HCT116 (cell line): ENCODE data around the gene STARD8.

Experiments used
- ATF3 ChIP-seq: IDR thresholded peaks from 2 replicates; pipeline ENCODE4 v1.6.1; 2012
- CTCF ChIP-seq, 3 experiments: fragments of 200-600 bp in 1 of 3; sonication (generic) in 1 of 3; IDR thresholded peaks in 2 of 3; conservative IDR thresholded peaks in 1 of 3; 2 replicates each; pipeline ENCODE4 v1.5.1; 2012 to 2017; ENCODE audit warnings: low read depth in 2 of 3, low read length in 2 of 3, antibody characterized with exemption in 1 of 3, borderline replicate concordance in 1 of 3, control low read depth in 1 of 3, mild to moderate bottlenecking in 1 of 3, mixed read lengths in 1 of 3, mixed run types in 1 of 3, moderate library complexity in 1 of 3; ENCODE audit not compliant: insufficient read depth in 1 of 3
- EZH2phosphoT487 ChIP-seq: fragments of 200-600 bp; IDR thresholded peaks from 2 replicates; pipeline ENCODE4 v1.6.1; 2018; ENCODE audit warnings: antibody characterized with exemption, borderline replicate concordance
- JUND ChIP-seq: IDR thresholded peaks from 2 replicates; pipeline ENCODE4 v1.6.1; 2012
- POLR2AphosphoS5 ChIP-seq: IDR thresholded peaks from 2 replicates; pipeline ENCODE4 v1.6.1; 2011; ENCODE audit warnings: mild to moderate bottlenecking, low read depth, low read length, moderate library complexity
- SIN3A ChIP-seq: IDR thresholded peaks from 2 replicates; pipeline ENCODE4 v1.6.1; 2012; ENCODE audit warnings: low read depth
- YY1 ChIP-seq: IDR thresholded peaks from 2 replicates; pipeline ENCODE4 v1.6.1; 2011; ENCODE audit warnings: low read length, low read depth, moderate library complexity, mild to moderate bottlenecking; ENCODE audit not compliant: insufficient replicate concordance; ENCODE audit errors: extremely low read depth
- ZNF274 ChIP-seq: fragments of 200-500 bp; sonication (Bioruptor generic); IDR thresholded peaks from 2 replicates; pipeline ENCODE4 v1.6.1; 2014; ENCODE audit warnings: mild to moderate bottlenecking, low read depth, low read length, inconsistent platforms
- TF ChIP-seq, protein P1 (sequence below): IDR thresholded peaks from 2 replicates; pipeline ENCODE4 v1.6.1; 2012; ENCODE audit warnings: low read depth

DNA sequence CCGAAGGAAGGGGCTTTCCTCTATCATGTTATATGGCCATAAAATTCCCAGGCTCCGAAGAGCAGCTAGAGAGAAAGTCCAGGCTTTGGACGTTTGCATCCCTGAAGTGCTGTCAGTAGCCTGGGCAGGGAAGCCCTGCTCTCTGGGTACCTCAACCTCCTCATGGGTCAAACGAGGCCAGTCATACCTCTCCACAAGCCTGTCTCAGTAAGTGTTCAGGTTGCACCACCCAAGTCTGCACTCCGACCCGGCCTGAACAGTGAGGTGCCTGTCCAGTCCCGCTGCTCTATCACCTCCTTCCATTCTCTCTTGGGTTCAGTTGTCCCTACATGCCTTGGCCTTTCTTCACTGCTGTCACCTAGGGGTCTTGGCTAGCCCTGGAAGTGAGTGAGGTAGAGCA, 78.9 kb downstream of the STARD8 start:
- TF ChIP-seq CTCF (IDR thresholded peaks at IDR 0.05 in 2 of 3, conservative IDR thresholded peaks at IDR 0.05 in 1 of 3; ENCODE audit: borderline replicate concordance in 1 of 3, insufficient read depth in 1 of 3, low read depth in 2 of 3, low read length in 2 of 3): no peak
- TF ChIP-seq, protein P1, sequence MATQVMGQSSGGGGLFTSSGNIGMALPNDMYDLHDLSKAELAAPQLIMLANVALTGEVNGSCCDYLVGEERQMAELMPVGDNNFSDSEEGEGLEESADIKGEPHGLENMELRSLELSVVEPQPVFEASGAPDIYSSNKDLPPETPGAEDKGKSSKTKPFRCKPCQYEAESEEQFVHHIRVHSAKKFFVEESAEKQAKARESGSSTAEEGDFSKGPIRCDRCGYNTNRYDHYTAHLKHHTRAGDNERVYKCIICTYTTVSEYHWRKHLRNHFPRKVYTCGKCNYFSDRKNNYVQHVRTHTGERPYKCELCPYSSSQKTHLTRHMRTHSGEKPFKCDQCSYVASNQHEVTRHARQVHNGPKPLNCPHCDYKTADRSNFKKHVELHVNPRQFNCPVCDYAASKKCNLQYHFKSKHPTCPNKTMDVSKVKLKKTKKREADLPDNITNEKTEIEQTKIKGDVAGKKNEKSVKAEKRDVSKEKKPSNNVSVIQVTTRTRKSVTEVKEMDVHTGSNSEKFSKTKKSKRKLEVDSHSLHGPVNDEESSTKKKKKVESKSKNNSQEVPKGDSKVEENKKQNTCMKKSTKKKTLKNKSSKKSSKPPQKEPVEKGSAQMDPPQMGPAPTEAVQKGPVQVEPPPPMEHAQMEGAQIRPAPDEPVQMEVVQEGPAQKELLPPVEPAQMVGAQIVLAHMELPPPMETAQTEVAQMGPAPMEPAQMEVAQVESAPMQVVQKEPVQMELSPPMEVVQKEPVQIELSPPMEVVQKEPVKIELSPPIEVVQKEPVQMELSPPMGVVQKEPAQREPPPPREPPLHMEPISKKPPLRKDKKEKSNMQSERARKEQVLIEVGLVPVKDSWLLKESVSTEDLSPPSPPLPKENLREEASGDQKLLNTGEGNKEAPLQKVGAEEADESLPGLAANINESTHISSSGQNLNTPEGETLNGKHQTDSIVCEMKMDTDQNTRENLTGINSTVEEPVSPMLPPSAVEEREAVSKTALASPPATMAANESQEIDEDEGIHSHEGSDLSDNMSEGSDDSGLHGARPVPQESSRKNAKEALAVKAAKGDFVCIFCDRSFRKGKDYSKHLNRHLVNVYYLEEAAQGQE: no peak
- no peak for TF ChIP-seq JUND
- no peak for TF ChIP-seq ZNF274
- no peak for TF ChIP-seq POLR2AphosphoS5
- no peak for TF ChIP-seq YY1
- TF ChIP-seq ATF3: no peak
- TF ChIP-seq EZH2phosphoT487: no peak
- no peak for TF ChIP-seq SIN3A
